ENCODE measurements around the gene TMEM154. TPM values are rescaled to one million over a fixed set of nuclear protein-coding genes. Genes with fewer than 3 reads are reported as not detected.

TMEM154 gene
- polyA plus RNA-seq, 1 donor (not counting 4 experiments of a cell fraction or from before 2014, with no cell fraction given) = 106 TPM

GRCh38 chr4:152667781-152668180 lies 12.0 kb downstream of the TMEM154 start:
- no peaks in the 10 kb centered on the region for H3K9me1 ChIP-seq (ENCODE audit: control insufficient read depth, extremely low read depth, insufficient read depth, low read length)
- TF ChIP-seq CTCF (optimal IDR thresholded peaks at IDR 0.05 in 1 of 3, IDR thresholded peaks at IDR 0.05 in 1 of 3, conservative IDR thresholded peaks at IDR 0.05 in 1 of 3; ENCODE audit: extremely low read depth in 1 of 3, insufficient read depth in 2 of 3, low read length in 3 of 3) = no peak
- TF ChIP-seq EZH2 (IDR thresholded peaks at IDR 0.05; ENCODE audit: low read length) = no peak
- no peak overlapping the region for H2AFZ ChIP-seq (ENCODE audit: control insufficient read depth, low read length)
- peaks cover 19 to 39% of the 10 kb centered on the region in 2 experiments for H3K36me3 ChIP-seq (ENCODE audit: control insufficient read depth in 2 of 2, extremely low read depth in 1 of 2, insufficient read depth in 2 of 2, low read length in 2 of 2)
- peaks cover 14% of the 10 kb centered on the region for H4K20me1 ChIP-seq (ENCODE audit: control insufficient read depth, extremely low read depth, insufficient read depth, low read length)
- peaks cover 93% of the 10 kb centered on the region for H3K79me2 ChIP-seq (ENCODE audit: control insufficient read depth, insufficient read depth, low read length)
- no peak overlapping the region for H3K27ac ChIP-seq (ENCODE audit: control insufficient read depth, insufficient read depth, low read length)
- no peak overlapping the region for H3K9ac ChIP-seq (ENCODE audit: control insufficient read depth, extremely low read depth, insufficient read depth, low read length)
- FAIRE-seq = no peak
- no peaks in the 10 kb centered on the region for H3K4me1 ChIP-seq (ENCODE audit: control insufficient read depth, extremely low read depth, insufficient read depth, low read length)
- DNase-seq (ENCODE audit: low read depth, low spot score) = no peak
- dilution Hi-C loops (cut with MboI; ENCODE audit: extremely low pct_ligation_motif_present, low sequenced_read_pairs) = no loop called here
- no peak overlapping the region for H3K4me2 ChIP-seq (ENCODE audit: control insufficient read depth, extremely low read depth, insufficient read depth, low read depth, low read length)
- no peaks in the 10 kb centered on the region for H3K9me3 ChIP-seq (ENCODE audit: control insufficient read depth, low read depth, low read length)
- H3K27me3 ChIP-seq (ENCODE audit: control insufficient read depth, extremely low read depth, insufficient read depth, low read length) = no peaks in the 10 kb centered on the region
- no peak overlapping the region for H3K4me3 ChIP-seq (ENCODE audit: control insufficient read depth in 2 of 3, extremely low read depth in 1 of 3, insufficient read depth in 2 of 3, low read depth in 1 of 3, low read length in 3 of 3)

- H3K9me3 ChIP-seq (ENCODE audit: control insufficient read depth, low read depth, low read length) = no peaks in the 10 kb centered on the region
- H2AFZ ChIP-seq (ENCODE audit: control insufficient read depth, low read length) = no peak overlapping the region
- H3K4me3 ChIP-seq (ENCODE audit: control insufficient read depth in 2 of 3, extremely low read depth in 1 of 3, insufficient read depth in 2 of 3, low read depth in 1 of 3, low read length in 3 of 3) = no peak overlapping the region
- no peak for DNase-seq (ENCODE audit: low read depth, low spot score)
- TF ChIP-seq CTCF (optimal IDR thresholded peaks at IDR 0.05 in 1 of 3, IDR thresholded peaks at IDR 0.05 in 1 of 3, conservative IDR thresholded peaks at IDR 0.05 in 1 of 3; ENCODE audit: extremely low read depth in 1 of 3, insufficient read depth in 2 of 3, low read length in 3 of 3) (no peak), EZH2 (IDR thresholded peaks at IDR 0.05; ENCODE audit: low read length) (no peak)
- no peaks in the 10 kb centered on the region for H3K4me1 ChIP-seq (ENCODE audit: control insufficient read depth, extremely low read depth, insufficient read depth, low read length)
- no peak overlapping the region for H3K4me2 ChIP-seq (ENCODE audit: control insufficient read depth, extremely low read depth, insufficient read depth, low read depth, low read length)
- H3K27me3 ChIP-seq (ENCODE audit: control insufficient read depth, extremely low read depth, insufficient read depth, low read length) = no peaks in the 10 kb centered on the region
- no peak overlapping the region for H3K27ac ChIP-seq (ENCODE audit: control insufficient read depth, insufficient read depth, low read length)
- no peak overlapping the region for H3K9ac ChIP-seq (ENCODE audit: control insufficient read depth, extremely low read depth, insufficient read depth, low read length)
- dilution Hi-C loops (cut with MboI; ENCODE audit: extremely low pct_ligation_motif_present, low sequenced_read_pairs) = no loop called here
- FAIRE-seq = no peak
- peaks cover 21 to 40% of the 10 kb centered on the region in 2 experiments for H3K36me3 ChIP-seq (ENCODE audit: control insufficient read depth in 2 of 2, extremely low read depth in 1 of 2, insufficient read depth in 2 of 2, low read length in 2 of 2)
- H4K20me1 ChIP-seq (ENCODE audit: control insufficient read depth, extremely low read depth, insufficient read depth, low read length) = peaks cover 18% of the 10 kb centered on the region
- H3K79me2 ChIP-seq (ENCODE audit: control insufficient read depth, insufficient read depth, low read length) = peaks cover 93% of the 10 kb centered on the region
- no peaks in the 10 kb centered on the region for H3K9me1 ChIP-seq (ENCODE audit: control insufficient read depth, extremely low read depth, insufficient read depth, low read length)
Measured at GRCh38 chr4:152666946-152667345, 12.9 kb downstream of the TMEM154 start.
